Raji (cell line): ENCODE measurements around the gene ZNF526.
A peak's percentile ranks its signal among the peaks of the same experiment; 100 is the strongest.

Experiments used
- POLR2A ChIP-seq: IDR thresholded peaks from 2 replicates; pipeline ENCODE4 v1.6.1; 2011; ENCODE audit warnings: low read depth, low read length, control low read depth; ENCODE audit not compliant: insufficient read depth

Gene ZNF526

DNA sequence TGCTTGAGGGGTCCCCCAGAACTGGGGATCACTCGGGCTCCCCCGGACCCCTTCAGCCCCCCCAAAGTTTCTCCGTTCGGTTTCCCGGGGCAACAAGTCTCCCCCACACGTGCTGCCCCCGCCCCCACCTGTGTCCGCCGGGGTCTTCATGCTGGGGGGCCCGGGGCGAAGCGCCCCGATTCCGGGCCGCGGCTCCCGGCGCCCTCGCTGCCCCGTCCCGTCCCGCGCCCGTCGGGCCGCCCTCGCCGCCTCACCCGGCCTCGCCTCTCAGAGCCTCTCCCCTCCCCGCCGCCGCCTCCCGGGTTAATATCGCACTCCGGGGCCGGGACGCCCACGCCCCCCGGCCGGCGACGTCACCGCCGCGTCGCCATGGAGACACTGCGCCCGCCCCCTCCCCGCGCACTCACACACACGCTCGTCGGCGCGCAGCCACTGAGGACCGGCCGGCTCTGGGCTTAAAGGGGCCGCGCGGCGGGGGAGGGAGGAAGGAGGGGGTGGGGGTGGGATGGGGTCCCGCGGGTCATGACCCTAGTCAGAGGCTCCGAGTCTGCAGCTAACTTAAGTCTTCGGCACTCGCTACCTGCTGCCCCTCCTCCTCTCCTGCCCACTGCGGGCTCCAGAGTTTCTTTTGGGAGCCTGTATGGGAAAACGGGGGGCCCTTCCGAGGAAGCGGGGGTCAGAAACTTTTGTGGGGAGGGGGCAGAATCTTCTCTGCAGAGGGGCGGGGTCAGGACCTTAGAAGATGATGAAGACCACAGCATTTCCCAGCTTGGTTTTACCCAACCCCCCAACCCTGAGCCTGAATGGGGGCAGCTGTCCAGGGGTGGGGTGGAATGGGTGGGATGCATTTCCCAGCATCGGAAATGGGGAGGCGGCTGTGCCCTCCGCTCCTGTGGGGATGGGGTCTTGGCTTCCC, 35.0 kb downstream of the ZNF526 start, which contains the start of gene ERF:
Gene ERF (minus strand): TSS at position 279 of the 916 bp plus-strand sequence. CDS start 129 bp downstream, at position 150.
- TF ChIP-seq POLR2A, result peak; percentile 76

DNA sequence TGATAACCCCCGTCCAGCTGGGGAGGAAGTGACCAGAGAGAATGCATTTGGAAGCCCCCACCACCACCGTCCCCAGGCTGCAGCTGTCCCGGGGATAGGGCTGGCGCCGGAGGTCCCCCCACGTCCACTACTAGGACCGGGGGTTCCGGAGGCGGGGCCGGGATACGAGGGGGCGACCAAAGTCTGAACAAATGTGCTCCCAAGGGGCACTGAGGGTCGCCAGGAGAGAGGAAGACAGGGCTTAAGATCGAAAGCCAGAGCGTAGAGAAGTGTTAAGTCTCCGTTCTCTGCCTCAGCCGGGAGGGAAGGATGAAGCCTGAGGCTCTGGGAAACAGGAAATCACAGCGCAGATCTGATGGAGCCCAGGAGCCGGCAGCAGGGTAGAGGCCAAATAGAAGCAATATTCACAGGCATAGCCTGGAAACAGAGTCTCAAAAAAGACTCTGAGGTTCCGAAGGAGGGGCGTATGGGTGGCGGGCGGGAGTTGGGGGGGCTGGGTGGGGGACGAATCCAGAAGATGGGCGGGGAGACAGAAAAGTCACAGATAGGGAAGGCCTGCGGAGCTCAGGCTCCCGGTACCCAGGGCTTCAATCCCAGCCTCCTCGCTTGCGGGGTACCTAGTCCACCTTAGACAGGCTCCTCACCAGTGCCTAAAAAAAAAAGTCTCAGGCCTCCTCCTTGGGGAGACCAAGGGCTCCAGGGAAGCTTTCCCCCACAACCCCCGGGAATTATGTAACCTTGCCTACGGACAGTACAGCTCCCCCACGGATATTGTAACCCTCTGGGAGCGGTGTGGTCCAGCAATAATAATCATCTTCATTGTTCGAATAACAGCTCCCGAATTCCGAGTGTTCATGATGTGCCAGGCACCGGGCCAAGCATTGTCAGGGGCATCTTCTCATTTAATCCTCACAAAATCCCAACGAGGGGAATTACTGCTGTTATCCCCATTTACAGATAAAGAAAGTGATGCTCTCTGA, 35.9 kb downstream of the ZNF526 start:
- no peak for TF ChIP-seq POLR2A

DNA sequence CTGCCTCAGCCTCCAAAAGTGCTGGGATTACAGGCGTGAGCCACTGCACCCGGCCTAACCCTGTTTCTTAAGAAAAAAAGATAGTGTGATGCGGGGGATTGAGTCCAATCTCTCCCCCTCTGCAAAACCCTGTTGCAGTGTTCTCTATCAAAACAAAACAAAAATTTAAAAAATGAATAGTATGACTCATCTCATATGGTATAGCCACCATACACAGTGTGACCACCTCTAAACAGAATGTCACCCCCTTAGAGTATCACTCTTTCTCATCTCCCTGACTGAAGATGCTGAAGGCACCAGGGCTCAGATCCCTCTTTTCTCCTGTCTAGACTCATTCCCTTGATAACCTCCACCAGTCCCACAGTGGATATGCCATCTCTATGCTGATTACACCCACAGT, 41.7 kb downstream of the ZNF526 start:
- no peak for TF ChIP-seq POLR2A

DNA sequence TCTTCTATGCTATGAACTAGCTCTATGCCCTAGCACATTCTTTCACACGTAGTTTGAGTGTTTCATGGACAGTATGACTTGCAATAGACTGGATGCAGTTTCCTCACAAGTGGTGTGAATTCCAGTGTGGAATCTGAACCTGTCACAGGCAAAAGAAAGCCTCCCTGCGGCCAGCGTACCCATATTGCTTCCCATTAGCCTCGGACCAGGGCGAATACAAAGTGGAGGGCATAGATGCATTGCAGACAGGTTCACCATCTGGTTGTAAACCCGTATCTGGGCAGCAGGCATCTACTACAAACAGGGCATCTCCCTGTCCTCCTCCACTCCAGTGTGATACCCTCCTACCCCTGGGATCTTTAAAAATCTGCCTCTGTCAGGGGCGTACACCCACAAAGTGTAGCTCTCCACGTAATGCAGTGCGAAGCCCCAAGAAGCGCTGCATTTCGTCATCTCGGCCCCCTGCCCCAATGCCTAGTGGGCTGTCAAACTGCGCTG, 47.6 kb downstream of the ZNF526 start:
- TF ChIP-seq POLR2A, result no peak

DNA sequence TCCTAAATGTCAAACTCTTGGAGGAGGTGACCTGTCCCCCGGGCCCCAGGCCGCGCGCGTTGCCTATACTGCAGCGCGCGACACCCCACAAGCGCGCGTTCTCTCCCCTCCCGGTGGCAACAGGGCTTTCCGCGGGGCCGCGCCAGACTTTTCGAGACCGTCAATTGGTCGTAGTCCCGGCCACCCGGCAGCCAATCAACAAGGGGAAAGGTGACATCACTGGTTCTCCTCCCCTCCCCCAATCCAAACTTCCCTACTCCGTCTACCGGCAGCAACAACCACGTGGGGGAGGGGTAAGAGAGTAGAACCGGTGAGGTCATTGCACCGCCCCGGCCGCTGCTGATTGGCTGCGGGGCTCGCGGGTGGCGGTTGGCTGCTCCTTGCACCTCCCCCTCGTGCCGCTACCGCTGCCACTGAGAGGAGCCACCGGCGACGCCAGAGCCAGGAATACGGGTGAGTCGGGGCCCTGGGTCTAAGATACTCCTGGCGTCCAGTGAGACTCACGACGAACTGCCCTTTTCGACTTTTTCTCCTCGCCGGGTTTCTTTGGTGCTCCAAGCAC, 48.1 kb downstream of the ZNF526 start:
- peak; percentile 70 for TF ChIP-seq POLR2A

DNA sequence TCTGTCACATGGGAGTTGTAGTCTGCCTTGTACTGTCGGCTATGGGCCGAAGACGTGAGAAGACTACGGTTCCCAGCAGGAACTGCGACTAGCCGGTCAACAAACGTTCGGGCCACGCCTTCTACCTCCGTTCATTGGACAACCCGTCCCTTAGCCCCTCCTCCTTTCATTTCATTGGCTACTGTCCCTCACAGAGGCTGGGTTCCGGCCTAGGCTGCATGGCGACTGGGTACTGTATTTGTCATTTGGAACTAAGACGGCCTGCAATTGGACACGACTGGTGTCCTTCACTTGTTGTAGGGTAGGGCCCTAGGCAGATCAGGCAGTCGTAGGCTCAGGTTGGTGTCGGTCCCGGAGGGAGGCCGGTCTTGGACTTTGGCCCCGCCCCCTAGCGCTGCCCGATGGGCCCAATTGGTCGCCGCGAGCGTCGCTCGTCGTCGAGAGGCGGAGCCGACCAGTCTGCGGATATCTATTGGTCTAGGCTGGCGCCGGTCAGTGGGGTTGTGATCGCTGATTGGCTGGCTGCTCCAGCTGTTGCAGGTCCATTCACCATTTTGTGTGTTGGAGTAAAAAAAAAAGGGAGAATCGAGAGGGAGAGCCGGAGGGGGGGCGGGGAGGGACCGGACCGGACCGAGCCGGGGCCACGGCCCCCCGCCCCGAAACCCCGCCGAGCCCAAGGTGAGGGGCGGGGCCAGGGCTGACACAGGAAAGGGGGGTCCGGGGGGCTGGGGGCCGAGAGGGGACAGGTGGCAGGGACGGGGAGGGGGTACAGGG, 48.8 kb downstream of the ZNF526 start, which contains the start of gene CIC:
Gene CIC (plus strand): TSS at position 549 of the 774 bp plus-strand sequence. CDS start 2,532 bp downstream, outside the sequence.
- TF ChIP-seq POLR2A, result no peak

DNA sequence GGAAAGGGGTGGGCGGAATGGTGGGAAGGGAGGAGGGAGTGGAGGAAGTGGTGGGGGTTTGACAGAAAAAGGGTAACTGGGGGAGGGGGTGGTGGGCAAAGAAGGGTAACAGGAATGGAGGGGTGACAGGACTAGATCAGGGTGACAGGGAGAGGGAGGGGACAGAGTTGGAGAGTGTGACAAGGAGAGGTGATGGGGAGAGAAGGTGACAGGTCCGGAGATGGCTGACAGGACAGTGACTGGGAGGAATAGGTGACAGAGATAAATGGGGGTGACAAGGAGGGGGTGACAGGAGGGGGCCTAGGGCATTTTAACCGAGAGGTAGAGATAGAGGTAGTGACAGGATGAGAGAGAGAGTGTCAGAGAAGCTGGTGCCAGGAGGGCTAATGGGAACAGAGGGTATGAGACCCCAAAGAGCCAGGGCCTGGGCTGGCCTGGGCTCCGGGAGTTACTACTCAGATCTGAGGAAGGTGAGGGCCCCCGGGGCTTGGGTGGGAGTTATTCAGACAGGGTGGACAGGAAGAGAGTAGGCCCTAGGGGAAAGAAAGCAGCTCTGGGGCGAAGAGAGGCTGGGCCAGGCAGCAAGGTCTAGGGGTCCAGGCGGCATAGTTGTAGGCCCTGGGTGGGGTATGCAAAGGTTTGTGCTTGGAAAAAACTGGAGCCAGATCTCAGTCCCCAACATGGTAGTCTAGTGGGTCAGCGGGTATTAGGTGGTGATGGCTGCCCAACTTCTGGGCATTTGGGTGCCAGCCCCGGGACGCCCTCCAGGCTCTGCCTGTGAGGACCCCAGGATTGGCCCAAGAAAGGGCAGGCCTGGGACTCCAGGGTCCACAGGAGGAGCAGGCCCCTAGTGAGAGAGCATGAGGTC, 49.6 kb downstream of the ZNF526 start:
- no peak for TF ChIP-seq POLR2A

DNA sequence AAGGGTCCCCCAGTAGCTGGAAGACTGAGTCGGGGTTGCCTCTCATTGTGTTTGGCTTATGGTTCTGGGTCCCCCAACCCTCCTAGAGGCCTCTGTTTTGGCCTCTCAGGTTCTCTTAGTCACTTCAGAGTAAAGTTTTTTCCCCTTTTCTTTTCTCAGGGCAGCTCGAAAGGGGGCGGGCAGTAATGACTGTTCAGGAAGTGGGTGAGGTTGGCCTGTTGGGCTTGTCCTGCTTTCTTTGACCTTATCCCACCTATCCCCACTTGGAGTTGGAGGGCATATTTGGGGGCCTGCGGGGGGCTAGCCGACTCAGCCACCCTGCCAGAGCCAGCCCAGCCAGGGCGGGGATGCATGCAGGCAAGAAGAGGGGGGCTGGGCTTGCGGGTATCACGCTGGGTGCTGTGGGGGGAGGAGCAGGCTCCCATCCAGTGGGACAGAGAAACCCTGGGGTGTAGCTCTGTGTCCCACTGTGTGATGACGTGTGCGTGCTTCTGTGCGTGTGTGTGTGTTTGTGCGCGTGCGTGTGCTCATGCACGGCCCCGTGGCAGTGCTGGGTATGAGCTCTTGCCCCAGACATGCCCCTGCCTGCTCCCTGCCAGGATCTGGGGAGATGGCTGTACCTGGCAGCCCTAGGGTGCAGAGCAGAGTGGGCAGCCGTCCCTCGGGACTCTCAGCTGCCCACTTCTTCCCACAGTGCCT, 50.4 kb downstream of the ZNF526 start:
- peak; percentile 58 for TF ChIP-seq POLR2A

DNA sequence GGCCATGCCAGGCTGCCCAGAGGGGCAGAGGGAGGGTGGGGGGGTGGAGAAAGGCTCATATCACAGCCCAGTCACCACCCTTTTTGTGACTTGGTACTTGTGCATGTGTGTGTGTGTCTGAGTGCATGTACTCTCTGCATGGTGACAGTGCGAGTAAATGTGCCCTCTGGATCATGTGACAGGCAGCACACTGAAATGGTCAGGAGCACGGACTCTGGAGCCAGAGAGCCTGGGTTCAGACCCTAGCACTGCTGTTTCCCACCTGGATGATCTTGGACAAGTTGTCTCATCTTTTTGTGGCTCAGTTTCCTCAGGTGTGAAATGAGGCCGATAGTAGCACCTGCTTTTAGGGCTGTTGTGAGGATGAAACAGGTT, 50.9 kb downstream of the ZNF526 start:
- TF ChIP-seq POLR2A, result no peak

DNA sequence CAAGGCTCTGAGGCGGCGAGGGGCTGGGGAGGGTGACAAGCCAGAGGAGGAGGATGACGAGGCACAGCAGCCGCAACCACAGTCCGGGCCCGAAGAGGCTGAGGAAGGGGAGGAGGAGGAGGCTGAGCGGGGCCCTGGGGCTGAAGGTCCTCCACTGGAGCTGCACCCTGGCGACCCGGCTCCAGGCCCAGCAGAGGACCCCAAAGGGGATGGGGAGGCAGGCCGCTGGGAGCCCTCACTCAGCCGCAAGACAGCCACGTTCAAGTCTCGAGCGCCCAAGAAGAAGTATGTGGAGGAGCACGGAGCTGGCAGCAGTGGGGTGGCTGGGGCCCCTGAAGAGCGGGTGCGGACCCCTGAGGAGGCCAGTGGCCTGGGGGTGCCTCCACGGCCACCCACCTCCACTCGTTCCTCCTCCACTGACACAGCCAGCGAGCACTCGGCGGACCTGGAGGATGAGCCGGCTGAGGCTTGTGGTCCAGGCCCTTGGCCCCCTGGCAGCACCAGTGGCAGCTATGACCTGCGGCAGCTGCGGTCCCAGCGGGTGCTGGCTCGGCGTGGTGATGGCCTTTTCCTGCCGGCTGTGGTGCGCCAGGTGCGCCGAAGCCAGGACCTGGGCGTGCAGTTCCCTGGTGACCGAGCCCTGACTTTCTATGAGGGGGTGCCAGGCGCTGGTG, 51.9 kb downstream of the ZNF526 start:
- TF ChIP-seq POLR2A, result no peak

DNA sequence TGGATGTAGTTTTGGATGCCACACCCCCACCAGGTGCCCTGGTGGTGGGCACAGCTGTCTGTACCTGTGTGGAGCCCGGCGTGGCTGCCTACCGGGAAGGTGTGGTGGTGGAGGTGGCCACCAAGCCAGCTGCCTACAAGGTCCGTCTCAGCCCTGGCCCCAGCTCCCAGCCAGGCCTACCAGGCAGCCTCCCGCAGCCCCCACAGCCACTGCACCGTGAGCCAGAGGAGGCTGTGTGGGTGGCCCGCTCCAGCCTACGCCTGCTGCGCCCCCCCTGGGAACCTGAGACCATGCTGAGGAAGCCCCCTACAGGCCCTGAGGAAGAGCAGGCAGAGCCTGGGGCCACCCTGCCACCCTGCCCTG, 52.4 kb downstream of the ZNF526 start:
- TF ChIP-seq POLR2A, result no peak

DNA sequence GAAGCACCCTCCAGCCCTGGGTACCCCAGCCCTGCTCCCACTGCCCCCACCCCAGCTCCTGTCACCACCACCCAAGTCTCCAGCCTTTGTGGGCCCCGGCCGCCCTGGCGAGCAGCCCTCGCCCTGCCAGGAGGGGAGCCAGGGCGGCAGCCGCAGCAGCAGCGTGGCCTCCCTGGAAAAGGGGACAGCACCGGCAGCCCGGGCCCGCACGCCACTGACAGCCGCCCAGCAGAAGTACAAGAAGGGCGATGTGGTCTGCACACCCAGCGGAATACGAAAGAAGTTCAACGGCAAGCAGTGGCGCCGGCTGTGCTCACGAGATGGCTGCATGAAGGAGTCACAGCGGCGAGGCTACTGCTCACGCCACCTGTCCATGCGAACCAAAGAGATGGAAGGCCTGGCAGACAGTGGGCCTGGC, 52.9 kb downstream of the ZNF526 start:
- TF ChIP-seq POLR2A, result no peak
